Right ventricle myocardium superior (tissue), 1 donor: ENCODE measurements around the gene STPG1. TPM values are rescaled to one million over a fixed set of nuclear protein-coding genes. Genes with fewer than 3 reads are reported as not detected.

Source experiments
- ATAC-seq: fragments of 200-7000 bp; cut with Tn5 transposase; one replicate; pipeline ENCODE4 v1.9.1; 2020; ENCODE audit warnings: mild to moderate bottlenecking; ENCODE audit not compliant: poor library complexity
- DNase-seq: peaks from one replicate; pipeline ENCODE4 v3.0.0-alpha.2; 2020
- intact Hi-C: fragments of 100-400 bp; cut with DNase I; formaldehyde crosslinking; loops from one replicate; pipeline ENCODE4 v1.11.2; 2022
- total RNA-seq: library from RNA; stranded (reverse); fragmentation: NEBNext Ultra II Directional; extraction: Animal tissue kit (Norgen Biotek cat#: 25700); gene quantifications from one replicate; pipeline ENCODE4 v1.2.1, GENCODE V29; 2021
- donor health status: DM: no; HTN: yes; CAD: no; lungs with severe emphysema.

STPG1 gene
- total RNA-seq, 1 donor from 2014 or later = 5.6 TPM

DNA sequence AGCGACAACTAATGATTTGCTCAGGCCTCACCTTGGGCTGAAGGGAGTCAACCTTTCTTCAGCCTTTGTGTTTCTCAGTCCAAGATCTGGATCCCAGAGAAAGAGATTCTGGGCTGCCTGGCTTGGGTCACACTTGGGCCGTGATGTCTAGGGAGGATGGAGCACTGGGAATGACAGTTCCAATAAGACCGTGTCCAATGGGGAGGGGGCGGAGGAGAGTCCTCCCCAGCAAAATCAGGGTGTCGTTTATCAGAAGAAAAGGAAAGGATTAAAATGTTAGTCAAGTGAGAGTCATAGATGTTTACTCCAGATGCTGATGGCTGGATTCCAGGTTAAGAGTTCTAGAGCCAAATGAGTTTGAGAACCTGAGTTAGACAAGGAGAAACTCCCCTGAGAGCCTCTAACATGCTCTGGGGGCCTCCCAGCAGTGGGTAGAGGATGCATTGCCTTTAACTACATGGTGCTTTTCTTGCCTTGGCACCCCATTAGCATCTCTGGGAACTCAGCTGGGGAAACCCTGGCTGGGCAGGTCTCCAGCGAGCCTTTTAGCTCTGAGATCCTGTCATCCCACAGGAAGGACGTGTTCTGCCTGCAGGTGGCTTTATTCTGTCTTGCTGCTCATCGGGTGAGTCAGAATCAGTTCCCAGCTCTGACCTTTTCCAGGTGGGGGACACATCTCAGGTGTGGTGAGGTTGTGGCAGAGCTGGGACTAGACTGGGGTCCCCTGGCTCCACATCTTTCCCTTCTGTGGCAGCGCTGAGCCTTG, 24.2 kb upstream of the STPG1 start:
- peak; percentile 57 for DNase-seq

DNA sequence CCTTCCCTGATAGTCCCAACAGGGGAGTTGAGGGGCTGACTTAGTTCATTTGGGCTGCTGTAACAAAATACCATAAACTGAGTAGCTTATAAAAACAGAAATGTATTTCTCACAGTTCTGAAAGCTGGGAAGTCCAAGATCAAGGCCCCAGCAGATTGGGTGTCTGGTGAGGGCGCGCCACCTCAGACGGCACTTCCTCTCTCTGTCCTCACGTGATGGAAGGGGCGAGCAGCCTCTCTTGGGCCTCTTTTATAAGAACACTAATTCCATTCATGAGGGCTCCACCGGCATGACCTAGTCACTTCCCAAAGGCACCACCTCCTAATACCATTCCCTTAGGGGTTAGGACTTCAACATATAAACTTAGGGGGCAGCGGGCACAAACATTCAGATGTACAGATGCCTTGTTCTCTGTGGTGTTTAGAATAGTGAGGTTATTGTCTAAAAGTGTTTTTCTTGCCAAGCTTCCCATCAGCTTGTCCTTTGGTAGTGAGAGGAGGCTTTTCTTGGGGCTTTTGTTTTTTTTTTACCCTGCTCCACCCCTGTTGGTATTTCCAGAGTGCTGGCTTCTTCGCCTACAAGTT, 22.3 kb upstream of the STPG1 start:
- intact Hi-C loops = no loop called here
- DNase-seq (no peak), ATAC-seq (no peak)

More for the DNA sequence above, 24.2 kb upstream of the STPG1 start:
- peak; percentile 58 for ATAC-seq
- intact Hi-C loops = no loop called here

GRCh38 chr1:24427545-24427862, 13.9 kb upstream of the STPG1 start:
- intact Hi-C loops = no loop called here
- ATAC-seq (peak; percentile 83), DNase-seq (no peak)

GRCh38 chr1:24426744-24427544, 13.4 kb upstream of the STPG1 start:
- ATAC-seq = peak; percentile 28
- DNase-seq = no peak
- intact Hi-C loops = no loop called here

DNA sequence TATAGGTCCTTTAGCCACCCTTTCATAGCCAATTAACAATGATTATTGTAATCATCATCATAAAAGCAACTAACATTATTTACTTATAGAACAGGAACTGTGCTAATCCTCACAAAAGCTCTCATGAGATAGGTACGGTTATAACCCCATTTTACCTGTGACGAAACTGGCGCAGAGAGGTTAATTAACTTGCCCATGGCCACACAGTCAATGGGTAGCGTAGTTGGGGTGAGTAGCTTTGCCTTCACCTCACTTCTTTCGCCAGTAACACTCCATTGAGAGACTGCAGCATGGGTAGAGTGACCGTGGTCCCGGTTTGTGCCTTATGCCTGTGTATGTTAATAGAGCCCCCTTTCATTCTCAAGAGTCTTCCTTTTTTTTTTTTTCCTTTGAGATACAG, 12.3 kb upstream of the STPG1 start:
- intact Hi-C loops = no loop called here
- DNase-seq (no peak), ATAC-seq (no peak)

DNA sequence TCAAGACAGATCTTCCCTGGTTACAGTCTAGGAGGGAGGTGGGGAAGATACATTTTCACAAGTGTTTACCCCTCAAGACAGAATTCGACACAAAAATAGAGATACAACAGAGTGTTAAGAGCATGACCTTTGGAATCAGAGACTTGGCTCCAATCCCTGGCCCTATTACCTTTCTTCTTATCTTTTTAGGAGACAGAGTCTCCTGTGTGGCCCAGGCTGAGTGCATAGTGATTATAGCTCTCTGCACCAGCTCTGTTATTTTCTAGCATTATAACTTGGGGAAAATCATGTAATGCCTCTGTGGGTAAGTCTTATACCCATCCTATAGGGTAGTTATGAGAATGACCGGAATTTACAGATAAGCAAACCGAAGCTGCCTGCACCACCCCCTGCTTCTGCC, 11.9 kb upstream of the STPG1 start:
- DNase-seq (no peak), ATAC-seq (peak; percentile 28)
- intact Hi-C loops = no loop called here

GRCh38 chr1:24424990-24425389, 11.4 kb upstream of the STPG1 start:
- intact Hi-C loops = no loop called here
- ATAC-seq (no peak), DNase-seq (no peak)

DNA sequence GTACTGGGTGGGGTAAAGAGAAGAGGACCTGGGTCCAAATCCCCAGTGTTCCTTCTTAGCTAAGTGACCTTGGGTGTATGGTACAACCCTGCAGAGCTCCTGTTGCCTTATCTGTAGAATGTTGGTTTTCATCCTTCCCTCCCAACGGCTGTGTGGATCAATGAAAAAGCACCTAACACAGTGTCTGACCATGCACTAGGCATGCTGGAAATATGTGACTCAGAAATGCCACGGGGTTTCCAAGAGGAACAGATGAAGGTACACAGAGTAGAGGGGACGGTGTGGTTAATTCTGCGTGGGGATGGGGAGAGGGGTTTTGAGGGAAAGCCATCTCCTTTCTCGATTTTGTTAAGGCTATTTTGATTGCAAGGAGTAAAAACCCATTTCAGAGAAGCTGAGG, 10.6 kb upstream of the STPG1 start:
- ATAC-seq (no peak), DNase-seq (no peak)
- intact Hi-C loops = no loop called here

DNA sequence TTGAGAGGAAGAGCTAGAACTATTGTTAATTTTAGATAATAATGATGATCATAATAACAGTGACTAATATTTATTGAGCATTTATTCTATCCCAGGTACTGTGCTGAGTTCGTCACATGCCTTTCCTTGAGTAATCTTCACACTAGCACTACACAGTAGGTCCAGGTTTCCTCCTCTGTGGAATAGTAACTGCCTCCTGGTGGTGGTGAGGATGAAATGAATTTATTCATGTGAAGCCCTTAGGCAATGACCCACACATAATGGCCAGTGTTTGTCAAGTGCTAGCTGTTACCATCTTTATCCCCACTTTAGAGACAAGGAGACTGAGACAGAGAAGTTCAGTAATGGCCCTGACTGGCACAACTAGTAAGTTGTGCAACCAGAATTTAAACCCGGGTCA, 7.9 kb upstream of the STPG1 start:
- DNase-seq (no peak), ATAC-seq (no peak)
- intact Hi-C loops = no loop called here

GRCh38 chr1:24420547-24420946, 7.0 kb upstream of the STPG1 start:
- intact Hi-C loops = no loop called here
- DNase-seq = no peak
- no peak for ATAC-seq

GRCh38 chr1:24418898-24419628, 5.5 kb upstream of the STPG1 start:
- DNase-seq = peak; percentile 55
- no peak for ATAC-seq
- intact Hi-C loops = loop anchor here (5.0 kb wide), 1 partner anchor 83 kb away; the partner anchor contains the start of gene RCAN3

DNA sequence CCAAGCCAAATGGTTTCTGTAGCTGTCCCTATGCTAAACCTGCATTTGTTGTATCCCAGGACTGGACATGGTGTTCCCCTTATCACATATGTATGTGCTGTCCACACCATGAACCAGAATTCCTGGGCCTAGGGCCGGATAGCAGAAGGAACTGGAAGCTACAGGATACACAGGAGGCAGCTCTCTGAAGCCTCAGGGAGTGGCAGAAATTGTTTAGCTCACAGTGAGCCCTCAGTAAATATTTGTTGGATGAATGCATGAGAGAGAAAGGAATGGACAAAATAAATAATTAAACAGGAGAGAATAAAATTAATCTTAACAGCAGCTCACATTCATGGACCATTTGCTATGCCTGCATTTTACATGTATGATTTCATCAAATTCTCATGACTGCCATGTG, 4.1 kb upstream of the STPG1 start:
- DNase-seq = no peak
- intact Hi-C loops = loop anchor here (5.0 kb wide), 1 partner anchor 85 kb away; the partner anchor contains the start of gene RCAN3
- ATAC-seq = no peak

- ATAC-seq (no peak), DNase-seq (no peak)
- intact Hi-C loops = loop anchor here (5.0 kb wide), 1 partner anchor 85 kb away; the partner anchor contains the start of gene RCAN3
Observed at GRCh38 chr1:24416666-24417391, 3.2 kb upstream of the STPG1 start.

GRCh38 chr1:24415910-24416665, 2.5 kb upstream of the STPG1 start:
- peak; percentile 41 for DNase-seq
- ATAC-seq = peak; percentile 4
- intact Hi-C loops = loop anchor here (5.0 kb wide), 1 partner anchor 86 kb away; the partner anchor contains the start of gene RCAN3

GRCh38 chr1:24415334-24415909, 1.8 kb upstream of the STPG1 start, which contains the start of gene NIPAL3:
Gene NIPAL3, plus strand, starts transcription at chr1:24415802. Its CDS starts 3,746 bp downstream, at chr1:24419548.
- ATAC-seq = peak; percentile 95
- DNase-seq = peak; percentile 98
- intact Hi-C loops = loop anchor here (5.0 kb wide), 1 partner anchor 87 kb away; the partner anchor contains the start of gene RCAN3

DNA sequence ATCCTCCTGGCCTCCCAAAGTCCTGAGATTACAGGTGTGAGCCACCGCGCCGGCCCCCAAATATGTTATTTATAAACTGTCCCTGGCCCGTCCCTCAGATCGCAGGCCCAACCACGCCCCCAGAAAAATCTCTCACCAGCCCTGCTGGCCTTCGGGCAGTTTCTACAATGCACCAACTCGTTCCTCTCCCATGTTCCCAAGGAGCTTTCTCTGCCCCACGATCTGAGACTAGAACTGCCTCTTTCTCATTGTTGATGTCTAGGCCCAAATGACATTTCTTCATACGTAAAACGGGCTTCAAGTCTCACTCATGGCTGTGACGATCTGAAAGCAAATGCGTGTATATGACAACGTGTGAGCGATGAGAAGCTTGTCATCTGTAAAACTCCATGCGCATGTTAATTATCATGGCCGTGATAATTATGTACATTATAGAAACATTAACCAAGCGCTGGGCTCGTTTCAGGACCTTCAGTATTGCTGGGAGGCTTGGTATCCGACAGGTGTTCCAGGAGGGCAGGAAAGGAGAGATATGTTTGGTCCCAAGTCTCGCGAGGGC, 1.3 kb upstream of the STPG1 start:
- intact Hi-C loops = loop anchor here (5.0 kb wide), 1 partner anchor 87 kb away; the partner anchor contains the start of gene RCAN3
- peak; percentile 42 for DNase-seq
- ATAC-seq = no peak

DNA sequence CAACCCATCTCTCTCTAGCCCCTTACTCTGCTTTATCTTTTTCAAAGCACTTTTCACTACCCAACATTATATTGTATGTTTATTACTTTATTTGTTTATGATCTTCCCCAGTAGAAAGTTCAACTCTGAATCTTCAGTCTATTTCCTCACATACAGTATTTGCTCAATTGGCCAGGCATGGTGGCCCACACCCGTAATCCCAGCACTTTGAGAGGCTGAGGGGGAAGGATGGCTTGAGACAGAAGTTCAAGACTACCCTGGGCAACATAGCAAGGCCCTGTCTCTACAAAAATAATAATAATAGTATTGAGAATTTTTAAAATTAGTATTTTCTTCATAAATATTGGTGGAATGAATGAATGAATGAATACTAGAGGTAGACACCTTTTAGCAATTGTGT, 1.2 kb downstream of the STPG1 start:
- no peak for ATAC-seq
- no peak for DNase-seq
- intact Hi-C loops = no loop called here
